Hematopoietic multipotent progenitor cell treated with erythropoietin and hydrocortisone succinate and interleukin-3 and kit ligand, for 17 days (in vitro differentiated cells): ENCODE results near the gene FHIT.

ENCODE experiments used
- DNase-seq: peaks from one replicate; pipeline ENCODE4 v3.0.0-alpha.2; 2015; ENCODE audit warnings: low spot score

The FHIT gene

GRCh38 chr3:60216462-60217075, 1034.7 kb downstream of the FHIT start:
- DNase-seq: no peak

GRCh38 chr3:60215946-60216345, 1035.3 kb downstream of the FHIT start:
- no peak for DNase-seq

- no peak for DNase-seq
Measured at GRCh38 chr3:60207905-60208304, 1043.3 kb downstream of the FHIT start.

- DNase-seq: no peak
Measured at GRCh38 chr3:60206206-60206605, 1045.0 kb downstream of the FHIT start.

GRCh38 chr3:60202052-60202726, 1049.1 kb downstream of the FHIT start:
- no peak for DNase-seq

- no peak for DNase-seq
Measured at GRCh38 chr3:60199306-60199705, 1051.9 kb downstream of the FHIT start.

GRCh38 chr3:60198179-60198720, 1053.0 kb downstream of the FHIT start:
- no peak for DNase-seq

- no peak for DNase-seq
Measured at GRCh38 chr3:60192297-60193114, 1058.7 kb downstream of the FHIT start.

GRCh38 chr3:60190073-60190472, 1061.2 kb downstream of the FHIT start:
- DNase-seq: no peak

GRCh38 chr3:60189304-60189703, 1061.9 kb downstream of the FHIT start:
- DNase-seq: no peak

GRCh38 chr3:60188803-60189202, 1062.4 kb downstream of the FHIT start:
- no peak for DNase-seq

GRCh38 chr3:60187343-60187742, 1063.9 kb downstream of the FHIT start:
- DNase-seq: no peak

GRCh38 chr3:60186359-60186758, 1064.9 kb downstream of the FHIT start:
- no peak for DNase-seq

- no peak for DNase-seq
Measured at GRCh38 chr3:60185161-60185560, 1066.1 kb downstream of the FHIT start.

- no peak for DNase-seq
Measured at GRCh38 chr3:60182697-60183096, 1068.6 kb downstream of the FHIT start.

GRCh38 chr3:60178931-60179653, 1072.2 kb downstream of the FHIT start:
- DNase-seq: no peak

GRCh38 chr3:60177726-60178125, 1073.5 kb downstream of the FHIT start:
- DNase-seq: no peak

GRCh38 chr3:60176614-60177013, 1074.6 kb downstream of the FHIT start:
- DNase-seq: no peak

GRCh38 chr3:60175680-60176079, 1075.6 kb downstream of the FHIT start:
- no peak for DNase-seq

GRCh38 chr3:60169755-60170154, 1081.5 kb downstream of the FHIT start:
- no peak for DNase-seq

GRCh38 chr3:60167186-60167585, 1084.1 kb downstream of the FHIT start:
- DNase-seq: no peak
